ENCODE results near the gene FOXL2NB.

Gene FOXL2NB

DNA sequence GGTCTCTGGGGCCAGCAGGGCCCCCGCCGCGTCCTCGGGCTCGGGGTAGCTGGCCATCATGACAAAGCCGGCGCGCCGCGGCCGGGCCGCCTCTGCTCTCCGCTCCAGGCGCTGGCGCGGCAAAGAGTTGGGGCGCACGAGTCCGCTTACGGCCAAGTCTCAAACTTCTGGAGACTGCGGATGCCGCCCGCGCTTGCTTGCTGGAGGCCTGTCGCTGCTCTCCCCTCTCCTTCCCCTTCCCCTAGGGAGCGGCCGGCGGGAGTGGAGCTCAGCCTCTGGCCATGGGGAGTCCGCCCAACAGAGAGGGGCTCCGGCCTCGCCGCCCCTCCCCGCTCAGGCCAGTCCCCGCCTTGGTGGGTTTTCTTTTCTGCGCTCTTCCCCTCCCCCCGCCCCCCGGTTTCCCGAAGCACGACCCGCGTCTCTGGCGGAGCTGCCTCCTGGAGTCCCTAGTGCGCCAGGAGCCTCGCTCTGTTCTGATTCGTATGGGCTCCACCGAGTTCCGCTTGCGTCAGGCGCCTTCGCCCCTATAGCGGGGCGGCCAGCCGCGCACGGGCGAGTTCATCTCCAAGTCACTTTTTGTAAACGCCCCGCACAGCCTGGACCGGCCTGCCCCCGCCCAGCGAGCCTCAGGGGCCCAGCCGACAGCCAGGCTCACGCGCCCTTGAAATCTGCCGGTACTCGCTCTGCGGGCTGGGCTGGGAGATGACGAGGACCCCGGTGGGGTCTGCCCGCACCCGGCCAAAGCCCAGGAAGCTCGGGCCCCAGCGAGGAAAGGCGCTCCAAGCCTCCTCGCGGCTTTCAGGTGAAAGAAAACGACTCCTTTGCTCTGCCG lies at the start of gene FOXL2NB, which contains the start of gene FOXL2:
Gene FOXL2NB, plus strand, starts transcription at position 555 of the 832 bp plus-strand sequence. Its CDS starts 148 bp downstream, at position 703.
Gene FOXL2, minus strand, starts transcription at position 475 of the 832 bp plus-strand sequence. Its CDS starts 415 bp downstream, at position 60.
- H3K4me3 ChIP-seq (ENCODE audit: low read depth, low read length) = no peak within 1 kb of the TSS
- no peak for DNase-seq (ENCODE audit: low read depth)
- TF ChIP-seq, protein P1, sequence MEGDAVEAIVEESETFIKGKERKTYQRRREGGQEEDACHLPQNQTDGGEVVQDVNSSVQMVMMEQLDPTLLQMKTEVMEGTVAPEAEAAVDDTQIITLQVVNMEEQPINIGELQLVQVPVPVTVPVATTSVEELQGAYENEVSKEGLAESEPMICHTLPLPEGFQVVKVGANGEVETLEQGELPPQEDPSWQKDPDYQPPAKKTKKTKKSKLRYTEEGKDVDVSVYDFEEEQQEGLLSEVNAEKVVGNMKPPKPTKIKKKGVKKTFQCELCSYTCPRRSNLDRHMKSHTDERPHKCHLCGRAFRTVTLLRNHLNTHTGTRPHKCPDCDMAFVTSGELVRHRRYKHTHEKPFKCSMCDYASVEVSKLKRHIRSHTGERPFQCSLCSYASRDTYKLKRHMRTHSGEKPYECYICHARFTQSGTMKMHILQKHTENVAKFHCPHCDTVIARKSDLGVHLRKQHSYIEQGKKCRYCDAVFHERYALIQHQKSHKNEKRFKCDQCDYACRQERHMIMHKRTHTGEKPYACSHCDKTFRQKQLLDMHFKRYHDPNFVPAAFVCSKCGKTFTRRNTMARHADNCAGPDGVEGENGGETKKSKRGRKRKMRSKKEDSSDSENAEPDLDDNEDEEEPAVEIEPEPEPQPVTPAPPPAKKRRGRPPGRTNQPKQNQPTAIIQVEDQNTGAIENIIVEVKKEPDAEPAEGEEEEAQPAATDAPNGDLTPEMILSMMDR (IDR thresholded peaks at IDR 0.05; ENCODE audit: low read depth, low read length, missing control alignments) = no peak

DNA sequence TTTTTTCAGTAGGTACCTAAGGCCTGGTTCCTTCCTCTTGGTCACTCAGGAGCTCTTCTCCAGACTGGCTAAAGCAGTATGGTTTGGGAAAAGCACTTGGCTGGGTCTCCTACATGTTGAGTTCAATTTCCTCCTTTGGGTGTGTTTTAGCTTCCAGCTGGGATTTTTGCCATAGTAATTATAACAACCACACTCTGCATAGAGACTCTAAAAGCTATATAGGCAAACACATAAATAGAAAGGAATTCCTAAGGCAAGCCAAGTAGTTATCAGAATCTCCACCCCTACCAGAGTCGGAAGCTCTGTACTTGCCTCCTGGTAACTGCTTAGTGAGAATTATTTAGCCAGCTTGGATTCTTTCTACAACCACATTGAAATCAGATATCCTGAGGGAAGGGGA lies 48.7 kb upstream of the FOXL2NB start:
- TF ChIP-seq, protein P1 (IDR thresholded peaks at IDR 0.05; ENCODE audit: low read depth, low read length, missing control alignments) = no peak
- no peak overlapping the region for H3K4me3 ChIP-seq (ENCODE audit: low read depth, low read length)
- no peak for DNase-seq (ENCODE audit: low read depth)

DNA sequence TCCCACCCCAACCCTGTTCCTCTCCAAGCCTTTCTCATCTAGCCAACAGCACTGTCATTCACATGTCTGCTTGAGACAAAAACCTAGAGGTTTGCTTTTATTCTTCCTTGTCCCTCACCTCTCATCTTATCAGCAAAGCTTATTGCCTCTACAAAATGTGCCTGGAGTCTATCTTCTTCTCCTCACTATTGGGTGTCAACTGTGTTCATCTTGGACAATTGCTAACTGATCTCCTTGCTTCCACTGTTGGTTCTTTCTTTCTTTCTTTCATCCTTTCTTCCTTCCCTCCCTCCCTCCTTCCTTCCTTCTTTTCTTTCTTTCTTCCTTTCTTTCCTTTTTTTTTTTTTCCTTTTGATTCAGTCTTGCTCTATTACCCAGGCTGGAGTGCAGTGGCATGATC lies 48.3 kb upstream of the FOXL2NB start:
- TF ChIP-seq, protein P1 (IDR thresholded peaks at IDR 0.05; ENCODE audit: low read depth, low read length, missing control alignments) = no peak
- no peak for DNase-seq (ENCODE audit: low read depth)

DNA sequence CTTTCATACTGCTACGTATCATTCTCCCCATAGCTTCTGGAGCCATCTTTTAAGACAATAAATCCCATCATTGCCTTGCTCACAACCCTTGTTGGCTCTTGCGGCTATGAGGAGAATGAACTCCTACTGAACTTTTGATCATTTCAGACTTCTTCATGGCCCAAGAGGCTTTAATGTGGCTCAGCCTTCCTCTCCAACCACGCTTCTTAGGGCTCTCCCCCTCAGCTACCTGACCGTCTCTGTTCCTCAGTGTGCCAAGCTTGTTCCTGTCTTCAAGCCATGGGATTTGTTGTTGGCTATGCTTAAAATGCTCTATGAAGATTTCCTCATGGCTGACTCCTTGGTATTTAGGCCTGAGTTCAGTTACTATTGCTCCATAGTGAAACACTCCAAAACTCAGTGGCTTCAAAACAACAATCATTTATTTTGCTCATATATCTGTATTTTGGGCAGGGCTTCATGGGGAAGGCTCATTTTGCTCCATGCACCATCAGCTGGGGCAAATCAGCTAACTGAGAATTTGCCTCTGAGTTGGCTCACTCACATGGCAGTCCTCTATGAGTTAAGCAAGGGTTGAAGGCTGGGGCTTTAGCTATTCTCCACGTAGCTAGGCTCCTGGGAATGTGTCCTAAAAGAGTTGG lies 47.5 kb upstream of the FOXL2NB start:
- DNase-seq (ENCODE audit: low read depth) = no peak
- H3K4me3 ChIP-seq (ENCODE audit: low read depth, low read length) = no peak overlapping the region
- TF ChIP-seq, protein P1 (IDR thresholded peaks at IDR 0.05; ENCODE audit: low read depth, low read length, missing control alignments) = no peak

More for the DNA sequence above, 48.3 kb upstream of the FOXL2NB start:
- H3K4me3 ChIP-seq (ENCODE audit: low read depth, low read length) = no peak overlapping the region

- H3K4me3 ChIP-seq (ENCODE audit: low read depth, low read length) = no peak overlapping the region
- no peak for DNase-seq (ENCODE audit: low read depth)
- TF ChIP-seq, protein P1 (IDR thresholded peaks at IDR 0.05; ENCODE audit: low read depth, low read length, missing control alignments) = no peak
These were observed 45.5 kb upstream of the FOXL2NB start for GRCh38 chr3:138901567-138901966.

DNA sequence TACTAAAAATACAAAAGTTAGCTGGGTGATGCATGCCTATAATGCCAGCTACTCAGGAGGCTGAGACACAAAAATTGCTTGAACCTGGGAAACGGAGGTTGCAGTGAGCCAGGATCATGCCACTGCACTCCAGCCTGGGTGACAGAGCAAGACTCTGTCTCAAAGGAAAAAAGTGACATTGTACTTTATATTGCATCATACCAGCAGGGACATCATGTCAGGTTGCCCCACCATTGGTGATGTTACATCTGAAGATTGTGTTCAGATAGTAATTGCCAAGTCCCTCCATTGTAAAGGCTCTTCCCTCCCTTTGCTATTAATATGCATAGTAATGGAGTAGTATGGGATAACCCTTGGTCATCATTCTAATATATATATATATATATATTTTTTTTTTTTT lies 44.8 kb upstream of the FOXL2NB start:
- TF ChIP-seq, protein P1 (IDR thresholded peaks at IDR 0.05; ENCODE audit: low read depth, low read length, missing control alignments) = no peak

More for the DNA sequence above, 44.8 kb upstream of the FOXL2NB start:
- no peak overlapping the region for H3K4me3 ChIP-seq (ENCODE audit: low read depth, low read length)
- no peak for DNase-seq (ENCODE audit: low read depth)

Data from GM12864 (cell line).